ENCODE data around the gene PEPD. TPM values are rescaled to one million over a fixed set of nuclear protein-coding genes. Genes with fewer than 3 reads are reported as not detected.

The PEPD gene
- total RNA-seq, 1 experiment from 2014 or later, result 116 TPM

GRCh38 chr19:33517922-33518321, 3.7 kb downstream of the PEPD start:
- no peak overlapping the region for H3K4me3 Mint-ChIP-seq (ENCODE audit: unreplicated experiment)
- CTCF ChIA-PET, result no interaction called here

DNA sequence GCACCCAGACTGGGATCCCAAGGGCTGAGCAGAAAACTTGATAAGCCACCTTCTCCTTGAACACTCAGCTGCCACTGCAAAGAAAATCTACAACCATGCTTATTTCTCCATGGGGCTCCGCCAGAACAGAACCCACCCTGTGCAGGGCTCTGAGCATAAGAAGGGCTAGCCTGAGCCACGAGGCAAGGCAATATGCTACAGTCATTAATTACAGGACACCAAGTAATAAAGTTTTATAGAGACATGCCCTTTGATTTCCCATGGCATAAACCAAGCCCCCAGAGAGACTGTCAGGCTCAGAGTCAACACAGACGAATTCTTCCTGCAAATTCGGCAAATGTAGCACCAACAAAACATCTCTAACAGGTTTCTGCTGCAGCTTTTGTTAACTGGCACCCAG, 5.7 kb downstream of the PEPD start:
- H3K4me1 ChIP-seq, result peaks cover 16% of the 10 kb centered on the region
- no peaks in the 10 kb centered on the region for H3K27me3 ChIP-seq (replicated peaks; ENCODE audit: control insufficient read depth, insufficient read depth, low read length)
- intact Hi-C loops (cut with micrococcal nuclease; ENCODE audit: unreplicated experiment), result no loop called here
- no peak overlapping the region for H3K27ac Mint-ChIP-seq (ENCODE audit: unreplicated experiment)
- no peak overlapping the region for H3K4me3 Mint-ChIP-seq (ENCODE audit: unreplicated experiment)
- no peaks in the 10 kb centered on the region for H3K27me3 Mint-ChIP-seq (ENCODE audit: insufficient read depth, unreplicated experiment)
- H3K9me3 Mint-ChIP-seq (ENCODE audit: unreplicated experiment), result no peaks in the 10 kb centered on the region
- CTCF ChIA-PET, result no interaction called here
- H3K4me3 ChIP-seq (ENCODE audit: low read depth, low read length), result no peak overlapping the region
- peaks cover 27% of the 10 kb centered on the region for H3K36me3 Mint-ChIP-seq (ENCODE audit: insufficient read depth, unreplicated experiment)
- H3K9me3 ChIP-seq, result no peaks in the 10 kb centered on the region
- POLR2A ChIA-PET, result no interaction called here
- TF ChIP-seq, protein P1, sequence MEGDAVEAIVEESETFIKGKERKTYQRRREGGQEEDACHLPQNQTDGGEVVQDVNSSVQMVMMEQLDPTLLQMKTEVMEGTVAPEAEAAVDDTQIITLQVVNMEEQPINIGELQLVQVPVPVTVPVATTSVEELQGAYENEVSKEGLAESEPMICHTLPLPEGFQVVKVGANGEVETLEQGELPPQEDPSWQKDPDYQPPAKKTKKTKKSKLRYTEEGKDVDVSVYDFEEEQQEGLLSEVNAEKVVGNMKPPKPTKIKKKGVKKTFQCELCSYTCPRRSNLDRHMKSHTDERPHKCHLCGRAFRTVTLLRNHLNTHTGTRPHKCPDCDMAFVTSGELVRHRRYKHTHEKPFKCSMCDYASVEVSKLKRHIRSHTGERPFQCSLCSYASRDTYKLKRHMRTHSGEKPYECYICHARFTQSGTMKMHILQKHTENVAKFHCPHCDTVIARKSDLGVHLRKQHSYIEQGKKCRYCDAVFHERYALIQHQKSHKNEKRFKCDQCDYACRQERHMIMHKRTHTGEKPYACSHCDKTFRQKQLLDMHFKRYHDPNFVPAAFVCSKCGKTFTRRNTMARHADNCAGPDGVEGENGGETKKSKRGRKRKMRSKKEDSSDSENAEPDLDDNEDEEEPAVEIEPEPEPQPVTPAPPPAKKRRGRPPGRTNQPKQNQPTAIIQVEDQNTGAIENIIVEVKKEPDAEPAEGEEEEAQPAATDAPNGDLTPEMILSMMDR (IDR thresholded peaks at IDR 0.05; ENCODE audit: insufficient read depth in 1 of 2, low read depth in 1 of 2, low read length in 1 of 2, severe bottlenecking in 1 of 2, unreplicated experiment in 1 of 2), result no peak
- peaks cover 11% of the 10 kb centered on the region for H3K4me1 Mint-ChIP-seq (ENCODE audit: low read depth, unreplicated experiment)
- no TSS peak for BruUV-seq (replicated peaks)
- DNase-seq, result no peak
- peaks cover 2% of the 10 kb centered on the region; the same call in 1 of the 2 replicates for H3K36me3 ChIP-seq (ENCODE audit: control insufficient read depth, insufficient read depth, low read length)

More at GRCh38 chr19:33517922-33518321, 3.7 kb downstream of the PEPD start:
- Mint-ChIP-seq H3K4me1 (ENCODE audit: low read depth, unreplicated experiment) (peaks cover 14% of the 10 kb centered on the region), H3K9me3 (ENCODE audit: unreplicated experiment) (no peaks in the 10 kb centered on the region), H3K27ac (ENCODE audit: unreplicated experiment) (no peak overlapping the region), H3K36me3 (ENCODE audit: insufficient read depth, unreplicated experiment) (peaks cover 28% of the 10 kb centered on the region), H3K27me3 (ENCODE audit: insufficient read depth, unreplicated experiment) (no peaks in the 10 kb centered on the region)
- intact Hi-C loops (cut with micrococcal nuclease; ENCODE audit: unreplicated experiment), result no loop called here
- TF ChIP-seq, protein P1 (IDR thresholded peaks at IDR 0.05; ENCODE audit: insufficient read depth in 1 of 2, low read depth in 1 of 2, low read length in 1 of 2, severe bottlenecking in 1 of 2, unreplicated experiment in 1 of 2), result no peak
- Histone ChIP-seq H3K9me3 (no peaks in the 10 kb centered on the region), H3K27me3 (replicated peaks; ENCODE audit: control insufficient read depth, insufficient read depth, low read length) (no peaks in the 10 kb centered on the region), H3K36me3 (ENCODE audit: control insufficient read depth, insufficient read depth, low read length) (peaks cover 2% of the 10 kb centered on the region; the same call in 1 of the 2 replicates), H3K4me3 (ENCODE audit: low read depth, low read length) (no peak overlapping the region), H3K4me1 (peaks cover 16% of the 10 kb centered on the region)
- BruUV-seq (replicated peaks), result no TSS peak
- POLR2A ChIA-PET, result no interaction called here
- DNase-seq, result no peak

GRCh38 chr19:33514885-33515551, 6.6 kb downstream of the PEPD start:
- ChIA-PET POLR2A (no interaction called here), CTCF (no interaction called here)
- H3K36me3 Mint-ChIP-seq (ENCODE audit: insufficient read depth, unreplicated experiment), result peaks cover 20% of the 10 kb centered on the region
- no peak for DNase-seq
- H3K4me1 Mint-ChIP-seq (ENCODE audit: low read depth, unreplicated experiment), result peaks cover 2% of the 10 kb centered on the region
- H3K9me3 Mint-ChIP-seq (ENCODE audit: unreplicated experiment), result no peaks in the 10 kb centered on the region
- Histone ChIP-seq H3K9me3 (no peaks in the 10 kb centered on the region), H3K27me3 (replicated peaks; ENCODE audit: control insufficient read depth, insufficient read depth, low read length) (no peaks in the 10 kb centered on the region), H3K36me3 (ENCODE audit: control insufficient read depth, insufficient read depth, low read length) (peaks cover 2% of the 10 kb centered on the region; the same call in 1 of the 2 replicates), H3K4me3 (ENCODE audit: low read depth, low read length) (no peak overlapping the region), H3K4me1 (peaks cover 9% of the 10 kb centered on the region)
- no peak overlapping the region for H3K27ac Mint-ChIP-seq (ENCODE audit: unreplicated experiment)
- TF ChIP-seq, protein P1 (IDR thresholded peaks at IDR 0.05; ENCODE audit: insufficient read depth in 1 of 2, low read depth in 1 of 2, low read length in 1 of 2, severe bottlenecking in 1 of 2, unreplicated experiment in 1 of 2), result no peak
- no peaks in the 10 kb centered on the region for H3K27me3 Mint-ChIP-seq (ENCODE audit: insufficient read depth, unreplicated experiment)
- no peak overlapping the region for H3K4me3 Mint-ChIP-seq (ENCODE audit: unreplicated experiment)
- intact Hi-C loops (cut with micrococcal nuclease; ENCODE audit: unreplicated experiment), result no loop called here
- no TSS peak for BruUV-seq (replicated peaks)
